NCI-H2081 (cell line): ENCODE data around the gene THUMPD2.

Experiments
- DNase-seq, 2 experiments: peaks; one replicate each; lab custom pipeline; 2025; lab: John Stamatoyannopoulos, UW

Gene THUMPD2

DNA sequence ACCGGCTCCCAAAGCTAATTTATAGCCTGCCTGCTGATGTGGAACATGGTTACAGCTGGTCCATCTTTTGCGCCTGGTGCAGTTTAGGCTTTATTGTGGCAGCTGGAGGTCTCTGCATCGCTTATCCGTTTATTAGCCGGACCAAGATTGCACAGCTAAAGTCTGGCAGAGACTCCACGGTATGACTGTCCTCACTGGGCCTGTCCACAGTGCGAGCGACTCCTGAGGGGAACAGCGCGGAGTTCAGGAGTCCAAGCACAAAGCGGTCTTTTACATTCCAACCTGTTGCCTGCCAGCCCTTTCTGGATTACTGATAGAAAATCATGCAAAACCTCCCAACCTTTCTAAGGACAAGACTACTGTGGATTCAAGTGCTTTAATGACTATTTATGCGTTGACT, 62.0 kb downstream of the THUMPD2 start:
- DNase-seq, result no peak

DNA sequence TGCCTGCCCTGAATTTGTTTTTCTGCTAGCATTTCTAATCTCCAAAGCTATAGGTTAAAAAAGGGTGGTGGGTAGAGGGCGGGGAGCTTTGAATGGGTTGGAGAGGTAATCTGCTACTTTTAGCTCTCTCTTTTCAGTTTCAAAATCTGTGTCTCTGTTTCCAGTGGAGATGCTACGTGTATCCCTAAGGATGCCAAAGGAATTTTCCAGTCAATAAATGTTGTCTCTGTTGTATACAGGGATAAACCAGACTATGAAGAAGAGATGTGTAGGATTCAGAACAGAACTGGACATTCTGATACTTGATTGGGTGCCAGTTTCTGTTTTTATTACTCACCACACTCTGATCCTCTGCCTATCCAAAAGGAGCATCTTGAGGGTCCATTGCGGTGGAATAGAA, 63.2 kb downstream of the THUMPD2 start:
- DNase-seq, result no peak

DNA sequence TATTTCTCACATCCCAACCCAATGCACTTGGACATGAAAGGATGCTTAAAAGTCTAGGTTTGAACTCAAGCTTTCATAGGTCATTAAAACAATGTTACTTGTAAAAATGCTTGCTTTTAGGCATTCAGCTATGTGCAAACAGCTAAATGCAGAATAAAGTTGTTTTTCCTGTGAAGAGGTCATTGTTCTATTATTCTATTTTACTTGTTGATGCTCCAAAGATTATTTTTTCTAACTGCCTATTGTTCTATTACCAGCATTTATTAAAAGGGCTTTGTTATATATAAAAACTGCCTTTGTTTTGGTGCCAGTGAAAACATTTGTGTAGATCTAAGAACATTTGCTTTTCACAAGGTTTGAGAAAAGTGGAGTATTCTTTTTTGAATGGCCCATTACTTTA, 64.0 kb downstream of the THUMPD2 start:
- DNase-seq, result no peak

DNA sequence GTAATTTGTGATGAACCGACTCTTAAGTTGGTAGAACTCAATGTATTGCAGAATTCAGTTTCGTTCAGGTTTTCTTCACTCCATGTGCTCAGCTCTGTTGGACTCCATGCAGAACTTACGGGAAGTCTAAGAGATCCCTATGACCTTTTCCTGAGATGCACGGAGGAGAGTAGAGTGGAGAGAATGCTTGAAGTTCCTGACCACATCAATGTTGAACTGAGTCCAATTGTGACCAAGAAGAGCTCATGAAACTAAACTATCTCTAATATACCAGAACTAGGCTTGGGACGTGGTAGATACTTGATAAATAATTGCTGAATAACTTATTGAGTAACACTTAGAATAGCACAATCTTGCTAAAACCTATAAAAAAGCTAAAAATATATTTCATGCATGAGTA, 66.1 kb downstream of the THUMPD2 start:
- DNase-seq, result no peak

DNA sequence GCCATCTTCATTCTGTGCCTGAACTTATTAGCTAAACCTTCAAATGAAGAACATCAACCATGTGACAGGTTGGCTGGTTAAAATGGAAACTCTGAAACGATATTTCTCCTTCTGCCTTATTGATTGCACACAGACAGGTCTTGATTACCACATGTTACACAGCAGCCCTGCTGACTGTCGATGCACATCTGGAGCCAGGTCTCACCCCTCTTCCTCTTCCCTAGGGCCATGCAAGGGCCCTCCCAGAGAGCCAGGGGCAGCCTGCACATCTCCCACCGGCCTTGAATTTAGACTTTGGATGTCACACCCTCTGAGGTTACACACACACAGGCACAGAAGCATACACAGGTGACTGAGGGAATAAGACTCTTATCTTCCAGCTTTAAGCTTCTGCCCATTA, 68.3 kb downstream of the THUMPD2 start:
- no peak for DNase-seq

DNA sequence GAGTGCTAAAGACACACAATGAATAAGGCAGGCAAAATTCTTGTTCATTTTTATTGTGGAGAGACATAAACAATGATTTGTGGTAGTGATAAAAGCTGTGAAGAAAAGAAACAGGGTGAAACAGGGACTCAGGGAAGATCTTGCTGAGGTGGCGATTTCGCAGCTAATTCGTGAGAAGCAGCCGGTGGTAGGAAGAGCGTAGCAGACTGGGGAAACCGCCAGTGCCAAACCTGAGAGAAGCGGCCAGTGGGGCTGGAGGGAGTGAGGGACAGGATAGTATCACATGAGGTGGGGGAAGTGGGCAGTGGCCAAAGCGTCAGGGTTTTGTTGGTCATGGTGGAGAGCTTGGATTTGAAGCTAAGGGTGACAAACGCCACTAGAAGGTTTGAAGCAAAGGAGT, 71.1 kb downstream of the THUMPD2 start:
- DNase-seq, result no peak

DNA sequence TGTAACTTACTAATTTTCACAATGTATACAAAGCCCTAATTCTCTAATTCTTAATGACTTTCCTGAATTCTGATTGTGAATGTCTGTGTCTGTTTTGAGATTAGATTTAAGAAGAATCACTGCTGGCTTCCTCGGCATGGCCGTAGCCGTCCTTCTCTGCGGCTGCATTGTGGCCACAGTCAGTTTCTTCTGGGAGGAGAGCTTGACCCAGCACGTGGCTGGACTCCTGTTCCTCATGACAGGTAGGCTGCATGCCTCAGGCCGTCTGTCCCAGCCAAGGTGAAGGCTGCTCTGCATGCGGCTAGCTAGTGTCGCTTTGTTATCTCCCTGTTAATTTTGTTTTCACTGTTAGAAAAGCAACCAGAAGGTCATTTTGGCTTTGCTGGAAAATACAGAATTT, 72.1 kb downstream of the THUMPD2 start:
- DNase-seq, result no peak

DNA sequence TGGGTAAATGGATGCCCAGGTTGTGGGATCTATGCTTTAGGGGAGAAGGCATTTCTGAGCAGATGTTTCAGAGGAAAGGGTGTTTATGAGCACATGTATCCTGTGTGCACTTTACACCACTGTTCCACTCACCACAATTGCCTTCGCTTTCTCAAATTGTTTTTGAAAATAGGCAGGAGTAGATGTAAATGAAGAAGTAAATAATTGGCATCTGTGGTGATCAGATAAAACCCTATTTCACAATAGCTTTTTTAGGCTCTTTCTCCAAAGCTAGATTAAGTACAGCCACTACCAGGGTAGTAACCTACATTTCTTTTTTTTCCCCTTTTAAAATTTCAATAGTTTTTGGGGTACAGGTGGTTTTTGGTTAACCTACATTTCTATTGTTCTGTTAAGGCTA, 72.7 kb downstream of the THUMPD2 start:
- DNase-seq, result no peak

DNA sequence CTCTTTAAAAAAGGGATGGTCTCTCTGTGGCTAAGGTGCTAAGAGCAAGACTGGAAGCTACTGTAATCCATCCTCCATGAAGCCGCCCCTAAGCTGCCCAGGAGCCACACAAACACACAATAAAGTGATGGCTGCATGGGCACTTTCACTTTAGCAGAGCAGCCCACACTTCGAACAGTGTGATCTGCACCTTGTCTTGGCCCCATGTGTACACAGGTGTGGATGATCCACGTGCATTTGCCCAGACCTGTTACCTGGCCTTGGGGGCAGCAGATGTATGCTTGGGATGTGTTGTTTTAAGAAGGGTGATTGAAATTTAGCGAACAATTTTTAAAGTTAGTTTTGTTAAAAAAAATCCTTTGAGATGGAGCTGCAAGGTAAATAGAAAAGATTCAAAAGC, 73.4 kb downstream of the THUMPD2 start:
- no peak for DNase-seq

DNA sequence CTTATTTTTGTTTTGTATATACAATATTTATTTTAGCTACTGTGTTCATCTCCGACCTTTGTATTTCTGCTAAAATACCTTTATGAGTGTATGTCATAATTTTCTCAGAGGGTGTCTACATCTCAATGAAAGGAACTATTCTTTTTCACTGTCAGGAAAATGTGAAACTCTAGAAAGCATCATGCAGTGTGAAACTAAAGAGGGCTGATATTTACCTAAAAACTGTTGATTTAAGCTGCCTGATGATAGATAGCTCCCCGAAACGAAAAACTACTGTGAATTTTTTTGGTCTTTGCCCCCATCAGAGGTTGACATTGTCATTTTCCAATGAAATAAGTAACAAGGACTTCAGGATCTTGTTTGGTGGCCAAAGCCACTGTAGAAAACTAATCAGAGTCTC, 74.5 kb downstream of the THUMPD2 start:
- peak; percentile 18 to 72 for DNase-seq

DNA sequence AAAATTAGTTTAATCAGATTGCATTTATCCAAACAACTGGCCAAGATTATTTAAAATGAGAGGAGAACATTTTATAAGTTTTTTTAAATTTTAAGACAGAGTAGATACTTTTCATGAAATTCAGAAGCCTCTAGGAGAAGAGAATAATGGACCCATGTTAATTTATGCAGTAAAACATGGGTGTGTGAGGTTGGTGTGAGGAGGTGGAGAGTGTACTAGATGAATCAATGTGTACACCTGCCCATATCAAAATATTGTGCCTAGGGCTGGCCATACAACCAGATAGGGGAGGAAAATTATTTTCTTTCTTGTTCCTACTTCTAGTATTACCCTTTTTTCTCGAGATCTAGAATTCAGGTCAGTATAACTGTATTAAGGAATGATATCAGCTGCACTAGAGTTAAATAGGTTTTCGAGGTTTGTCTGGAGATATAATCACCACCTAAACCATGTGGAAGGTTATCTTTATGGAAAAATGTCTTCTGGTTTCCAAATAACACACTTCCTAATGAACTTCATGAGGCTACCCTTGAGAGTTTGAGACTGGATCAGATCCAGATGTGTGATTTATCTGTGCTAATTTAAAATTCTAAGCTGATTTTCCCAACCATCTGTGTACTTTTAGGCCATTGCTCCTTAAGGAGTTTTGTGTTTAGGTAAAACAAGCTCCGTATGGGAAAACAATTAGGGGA, 75.7 kb downstream of the THUMPD2 start:
- DNase-seq, result no peak

DNA sequence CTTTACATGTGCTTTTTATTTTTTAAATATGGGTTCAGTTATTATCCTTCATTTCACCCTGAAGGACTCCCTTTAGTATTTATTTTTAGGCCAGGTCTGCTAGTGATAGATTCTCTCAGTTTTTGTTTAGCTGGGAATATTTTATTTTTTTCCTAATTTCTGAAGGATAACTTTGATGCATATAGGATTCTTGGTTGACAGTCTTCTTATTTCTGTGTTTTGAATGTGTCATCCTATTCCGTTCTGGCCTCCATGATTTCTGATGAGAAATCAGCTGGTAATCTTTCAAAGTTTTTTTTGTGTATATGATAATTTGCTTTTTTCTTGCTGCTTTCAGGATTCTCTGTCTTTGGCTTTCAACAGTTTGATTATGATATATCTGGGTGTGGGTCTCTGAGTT, 77.9 kb downstream of the THUMPD2 start:
- DNase-seq, result no peak

DNA sequence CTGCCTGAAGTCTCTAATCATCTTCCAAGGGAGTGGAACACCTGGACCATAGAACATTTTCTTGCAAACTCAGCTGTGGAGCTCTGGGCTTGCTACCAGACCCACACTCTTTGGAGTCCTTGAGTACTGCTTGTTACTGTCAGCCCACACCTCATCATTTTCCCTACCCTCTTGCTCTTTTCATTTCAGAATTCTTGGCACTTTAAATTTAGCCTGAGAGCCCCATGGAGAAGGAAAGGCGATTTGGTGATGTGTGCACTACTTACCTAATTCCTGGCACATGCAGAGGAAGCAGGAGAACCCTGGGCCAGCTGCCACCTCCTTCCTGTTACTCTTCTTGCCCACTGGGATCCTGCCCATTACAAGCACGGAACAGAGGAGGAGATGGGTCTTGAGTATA, 81.6 kb downstream of the THUMPD2 start:
- peak; percentile 5 to 51 for DNase-seq

DNA sequence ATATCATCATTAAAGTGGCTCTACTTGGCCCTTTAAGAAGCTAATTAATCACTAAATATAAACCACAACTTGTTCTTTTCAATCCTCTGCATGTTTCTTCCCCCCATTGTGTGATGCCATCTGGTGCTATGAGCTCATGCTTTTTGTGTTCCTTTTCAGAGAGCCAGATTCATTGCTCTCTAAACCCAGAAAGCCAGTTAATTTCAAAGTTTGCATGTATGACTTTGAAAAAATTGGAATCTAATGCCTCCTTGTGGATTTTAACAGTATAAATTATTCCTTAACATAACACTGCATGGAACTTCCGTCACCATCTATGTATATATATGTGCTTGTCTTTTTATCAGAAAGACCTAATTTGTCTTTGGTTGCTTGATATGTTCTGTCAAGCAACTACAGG, 82.2 kb downstream of the THUMPD2 start:
- peak; percentile 59 to 65 for DNase-seq

DNA sequence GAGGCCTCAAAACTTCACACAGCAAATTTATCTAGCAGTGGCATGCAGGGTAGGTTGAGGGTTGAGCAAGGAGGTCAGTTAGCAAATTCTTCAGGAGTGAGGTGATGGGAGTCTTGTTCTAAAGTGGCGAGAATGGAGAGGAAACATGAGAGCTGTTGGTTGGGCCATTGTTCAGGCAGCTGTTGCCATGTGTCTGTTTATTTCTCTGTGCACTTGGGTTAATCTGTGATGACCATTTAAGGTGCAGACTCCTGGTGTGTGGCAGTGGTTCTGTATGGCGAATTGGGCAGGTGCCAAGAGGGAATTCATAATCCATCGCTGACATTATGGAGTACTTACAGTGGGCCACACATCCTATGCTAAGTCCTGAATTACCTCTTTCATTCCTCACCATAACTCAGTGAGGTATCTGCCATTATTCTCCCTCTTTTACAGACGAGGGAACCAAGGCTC, 82.9 kb downstream of the THUMPD2 start:
- peak; percentile 65 to 83 for DNase-seq

DNA sequence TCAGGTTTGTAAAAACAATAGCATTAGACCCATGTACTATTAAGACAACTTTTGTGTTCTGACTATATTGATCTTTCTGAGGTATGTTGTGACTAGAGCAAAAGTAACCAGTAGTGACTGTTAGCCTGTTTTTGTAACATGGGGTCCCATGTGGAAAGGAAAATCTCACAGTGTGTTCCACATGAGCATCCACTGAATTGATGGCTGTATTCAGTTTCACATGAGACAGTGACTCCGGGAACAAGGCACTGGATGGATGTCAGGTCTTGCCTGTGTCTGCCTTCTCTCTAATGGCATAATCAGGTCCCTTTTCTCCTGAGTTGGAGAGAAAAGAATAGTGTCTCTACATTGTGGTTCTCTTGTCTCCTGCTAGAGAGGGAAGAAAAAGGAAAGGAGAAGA, 85.8 kb downstream of the THUMPD2 start:
- no peak for DNase-seq

DNA sequence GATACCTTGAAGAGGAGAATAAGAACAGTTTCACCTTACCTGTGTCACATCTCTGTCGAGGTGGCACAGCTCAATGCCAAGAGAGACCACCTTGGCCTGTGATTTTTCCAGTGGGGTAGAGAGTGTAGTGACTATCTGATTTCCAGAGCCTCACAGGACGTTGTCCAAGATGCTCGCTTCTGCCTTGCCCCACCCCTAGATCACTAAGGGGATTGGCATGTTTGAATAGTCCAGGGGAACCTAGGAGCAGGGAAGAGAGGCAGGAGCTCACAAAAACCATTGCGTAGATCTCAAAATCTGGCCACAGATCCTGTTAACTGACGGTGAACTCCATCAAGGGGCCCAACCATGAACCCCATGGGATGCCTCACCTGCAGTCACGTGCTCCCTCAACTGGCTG, 89.2 kb downstream of the THUMPD2 start:
- no peak for DNase-seq

DNA sequence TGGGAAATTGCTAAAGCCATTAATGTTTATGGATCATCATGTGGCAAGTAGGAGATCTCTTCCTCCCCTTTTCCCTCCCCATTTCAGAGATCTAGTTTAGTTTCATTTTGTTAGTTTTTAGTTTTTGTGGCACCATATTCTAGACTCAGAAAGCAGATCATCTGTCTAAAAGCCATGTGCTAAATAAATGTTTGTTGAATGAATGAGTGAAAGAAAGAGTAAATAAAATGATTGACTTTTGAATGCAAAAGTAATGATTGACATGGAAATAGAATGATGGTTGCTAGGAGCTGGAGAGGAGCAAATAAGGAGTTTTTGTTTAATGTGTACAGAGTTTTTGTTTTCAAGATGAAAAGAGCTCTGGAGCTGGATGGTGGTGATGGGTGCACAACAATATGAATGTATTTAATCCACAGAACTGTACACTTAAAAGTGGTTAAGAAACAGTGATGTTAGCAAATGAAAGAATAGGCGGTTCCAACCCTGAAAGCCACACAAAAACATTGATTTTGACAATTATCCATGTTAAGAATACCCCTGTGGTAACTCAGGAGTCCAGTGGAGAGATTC, 89.7 kb downstream of the THUMPD2 start:
- DNase-seq, result peak; percentile 17 to 64

DNA sequence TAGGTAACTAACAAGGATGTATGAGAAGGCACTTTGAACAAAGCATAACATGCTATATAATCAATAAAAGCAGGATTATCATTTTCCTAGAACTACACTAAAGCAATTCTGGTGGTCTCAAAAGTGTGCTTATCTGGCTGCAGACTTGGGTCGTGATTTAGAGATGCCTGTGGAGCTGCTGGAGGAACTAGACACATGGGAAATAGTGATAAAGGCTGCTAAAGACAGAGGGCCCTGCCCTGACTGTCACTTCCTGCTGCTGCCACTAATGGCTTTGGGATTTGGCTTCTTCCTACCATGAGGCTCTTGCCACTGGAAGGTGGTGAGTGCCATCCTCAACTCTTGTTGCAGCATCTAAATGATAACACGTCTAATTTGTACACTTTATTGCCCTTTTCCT, 90.9 kb downstream of the THUMPD2 start:
- DNase-seq, result peak; percentile 17 to 30

DNA sequence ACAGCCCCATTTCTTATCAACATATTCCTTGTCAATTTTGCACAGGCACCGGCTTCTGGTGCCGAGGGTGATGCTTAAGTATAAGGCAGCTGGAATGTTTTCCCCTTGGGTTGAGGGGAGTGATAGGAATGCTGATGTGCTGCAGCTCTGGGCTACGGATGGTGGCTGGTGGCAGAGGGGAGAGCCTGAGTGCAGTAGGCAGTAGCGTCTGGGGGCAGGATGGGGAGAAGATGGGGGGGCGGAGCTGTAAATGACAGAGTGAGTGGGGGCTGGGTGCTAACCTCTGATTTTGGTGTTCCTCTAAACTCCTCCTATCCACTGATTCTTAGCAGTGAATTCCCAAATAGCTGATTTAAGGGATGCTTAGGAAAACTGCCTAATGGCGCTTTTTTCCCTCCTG, 92.6 kb downstream of the THUMPD2 start:
- DNase-seq, result no peak
